WTC11 (cell line): Measurements from ENCODE around the gene CYP27C1. TPM values are rescaled to one million over a fixed set of nuclear protein-coding genes. Genes with fewer than 3 reads are reported as not detected.

Experiments
- ATAC-seq: fragments of 200-7000 bp; cut with Tn5 transposase; 2 replicates; pipeline ENCODE4 v1.10.0; 2021; ENCODE audit warnings: mild to moderate bottlenecking, moderate library complexity
- CTCF ChIA-PET: fragments of 300-600 bp; sonication (Branson Sonifier 250); formaldehyde crosslinking; loops from one replicate; lab custom pipeline; 2021; ENCODE audit warnings: antibody characterized with exemption; lab: Charles Lee
- POLR2A ChIA-PET: fragments of 350-600 bp; sonication (Branson Sonifier 250); formaldehyde crosslinking; loops from one replicate; lab custom pipeline; 2021; ENCODE audit warnings: antibody characterized with exemption; lab: Charles Lee
- DNase-seq: peaks from one replicate; pipeline ENCODE4 v3.0.0; 2021; ENCODE audit warnings: low spot score
- H3K27ac Mint-ChIP-seq: 2 replicates; pipeline ENCODE4 v1.8.0; 2021; ENCODE audit warnings: mixed read lengths
- H3K27me3 Mint-ChIP-seq: 2 replicates; pipeline ENCODE4 v1.8.0; 2021; ENCODE audit warnings: low read depth, mild to moderate bottlenecking, moderate library complexity, mixed read lengths
- H3K36me3 Mint-ChIP-seq: 2 replicates; pipeline ENCODE4 v1.8.0; 2021; ENCODE audit warnings: mixed read lengths
- H3K4me1 Mint-ChIP-seq: 2 replicates; pipeline ENCODE4 v1.8.0; 2022; ENCODE audit warnings: mixed read lengths
- H3K4me3 Mint-ChIP-seq: 2 replicates; pipeline ENCODE4 v1.8.0; 2021; ENCODE audit warnings: mild to moderate bottlenecking, moderate library complexity, mixed read lengths
- H3K9me3 Mint-ChIP-seq: 2 replicates; pipeline ENCODE4 v1.8.0; 2021; ENCODE audit warnings: mixed read lengths
- AFF4 ChIP-seq: sonication (generic); formaldehyde crosslinking; IDR thresholded peaks from 2 replicates; pipeline ENCODE4 v1.8.1; 2023; ENCODE audit warnings: mild to moderate bottlenecking, missing genetic modification reagents, borderline replicate concordance
- CREM ChIP-seq: sonication (generic); formaldehyde crosslinking; IDR thresholded peaks from 2 replicates; pipeline ENCODE4 v1.8.1; 2022; ENCODE audit warnings: mild to moderate bottlenecking, missing genetic modification reagents, moderate library complexity
- GTF2I ChIP-seq: fragments of 250-450 bp; sonication (Bioruptor Pico); conservative IDR thresholded peaks from 2 replicates; pipeline ENCODE4 v1.4.0; 2021; ENCODE audit warnings: mild to moderate bottlenecking
- IRF2 ChIP-seq: sonication (generic); formaldehyde crosslinking; IDR thresholded peaks from 2 replicates; pipeline ENCODE4 v1.8.0; 2022; ENCODE audit warnings: low read depth, missing genetic modification reagents, borderline replicate concordance
- NFATC4 ChIP-seq: fragments of 250-450 bp; sonication (Bioruptor Pico); IDR thresholded peaks from 2 replicates; pipeline ENCODE4 v1.9.0; 2021; ENCODE audit warnings: mild to moderate bottlenecking
- NR1H2 ChIP-seq: sonication (generic); formaldehyde crosslinking; IDR thresholded peaks from 2 replicates; pipeline ENCODE4 v1.9.0; 2021; ENCODE audit warnings: mild to moderate bottlenecking, moderate library complexity, missing genetic modification reagents
- RORB ChIP-seq: fragments of 250-450 bp; sonication (Bioruptor Pico); IDR thresholded peaks from 2 replicates; pipeline ENCODE4 v1.9.0; 2021; ENCODE audit warnings: mild to moderate bottlenecking
- ZBTB43 ChIP-seq: sonication (generic); formaldehyde crosslinking; IDR thresholded peaks from 2 replicates; pipeline ENCODE4 v1.8.1; 2023; ENCODE audit warnings: mild to moderate bottlenecking, missing genetic modification reagents
- ZNF138 ChIP-seq: sonication (generic); formaldehyde crosslinking; conservative IDR thresholded peaks from 2 replicates; pipeline ENCODE4 v1.8.1; 2022; ENCODE audit warnings: mild to moderate bottlenecking, moderate library complexity, missing genetic modification reagents
- ZNF512 ChIP-seq: sonication (generic); formaldehyde crosslinking; IDR thresholded peaks from 2 replicates; pipeline ENCODE4 v1.8.1; 2022; ENCODE audit warnings: missing genetic modification reagents, borderline replicate concordance
- total RNA-seq: library from RNA; stranded (reverse); gene quantifications from 3 replicates; pipeline ENCODE4 v1.2.3, GENCODE V29; 2021
- TF ChIP-seq, protein P1 (sequence below): sonication (generic); formaldehyde crosslinking; IDR thresholded peaks from 2 replicates; pipeline ENCODE4 v1.8.1; 2022; ENCODE audit warnings: mild to moderate bottlenecking, missing genetic modification reagents, moderate library complexity, borderline replicate concordance
- TF ChIP-seq, protein P2 (sequence below): sonication (generic); formaldehyde crosslinking; IDR thresholded peaks from 2 replicates; pipeline ENCODE4 v1.8.1; 2022; ENCODE audit warnings: low read depth, mild to moderate bottlenecking, moderate library complexity, missing genetic modification reagents, borderline replicate concordance

The CYP27C1 gene
- total RNA-seq, 1 experiment from 2014 or later, result 2.4 TPM

DNA sequence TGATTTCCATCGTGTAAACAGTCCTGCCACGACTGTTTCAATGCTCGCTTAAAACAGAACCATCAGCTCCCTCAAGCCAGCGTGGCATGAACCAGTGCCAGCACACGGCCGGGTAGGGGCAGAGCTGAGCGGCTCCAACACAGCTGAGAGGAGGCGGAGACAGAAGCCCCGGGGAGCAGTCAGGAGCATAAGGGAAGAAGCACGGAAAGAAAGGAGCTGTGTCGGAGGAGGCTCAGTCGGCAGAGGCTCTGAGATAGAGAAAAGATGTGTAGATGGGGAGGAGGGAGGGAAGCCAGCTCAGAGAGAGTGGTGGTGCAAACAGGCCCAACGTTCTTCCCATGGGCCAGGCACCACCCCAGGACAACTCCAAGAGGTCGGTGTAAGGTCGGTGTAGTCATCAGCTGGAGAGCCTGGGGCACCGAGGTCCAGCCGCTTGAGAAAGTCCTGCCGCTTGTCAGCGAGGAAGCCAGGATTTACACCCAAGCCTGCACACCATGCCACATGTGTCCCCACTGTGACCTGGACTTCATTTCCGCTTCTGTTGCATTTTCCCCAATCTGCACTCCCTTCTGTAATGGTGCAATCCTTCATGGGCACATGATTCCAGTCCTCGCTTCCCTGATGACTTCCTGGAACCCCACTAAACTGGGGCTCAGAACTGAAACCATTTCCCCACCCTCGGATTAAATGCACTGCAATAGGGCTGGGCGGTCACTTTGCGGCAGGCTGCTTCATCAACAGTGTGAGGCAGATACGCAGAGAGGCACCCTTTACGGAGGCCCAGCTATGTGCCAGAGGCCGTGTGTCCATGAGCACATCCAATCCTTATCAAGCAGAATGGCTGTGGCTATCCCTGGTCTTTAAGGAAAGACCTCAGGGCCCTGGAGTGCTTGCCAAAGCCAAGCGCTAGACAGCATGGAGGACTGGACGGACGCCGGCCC lies 43.5 kb downstream of the CYP27C1 start (continued):
- TF ChIP-seq CREM (CRISPR knock-in tag), result no peak
- TF ChIP-seq GTF2I, result no peak
- TF ChIP-seq ZNF512 (CRISPR knock-in tag), result no peak
- TF ChIP-seq ZBTB43 (CRISPR knock-in tag), result no peak
- TF ChIP-seq, all 79 proteins: peak for 0

- ATAC-seq (no peak), DNase-seq (no peak)
- Mint-ChIP-seq H3K27me3 (no peaks in the 10 kb centered on the region; the same call in 1 of the 2 replicates), H3K4me3 (no peak overlapping the region), H3K4me1 (peaks cover 6% of the 10 kb centered on the region), H3K27ac (no peak overlapping the region), H3K9me3 (peaks cover 23% of the 10 kb centered on the region), H3K36me3 (peaks cover 16% of the 10 kb centered on the region)
- CTCF ChIA-PET, result interaction anchor here (0.6 to 3.8 kb wide), 6 partner anchors 10 to 107 kb away, joined by 3 to 34 read pairs (median 4); no protein-coding TSS in a partner anchor
- POLR2A ChIA-PET, result interaction anchor here (0.6 kb wide), 1 partner anchor 93 kb away, joined by 3 read pairs; no protein-coding TSS in a partner anchor
- TF ChIP-seq RORB (CRISPR knock-in tag), result no peak
- TF ChIP-seq IRF2, result no peak
- TF ChIP-seq NFATC4, result no peak
- no peak for TF ChIP-seq AFF4 (CRISPR knock-in tag)
- no peak for TF ChIP-seq NR1H2 (CRISPR knock-in tag)
- TF ChIP-seq, protein P1, sequence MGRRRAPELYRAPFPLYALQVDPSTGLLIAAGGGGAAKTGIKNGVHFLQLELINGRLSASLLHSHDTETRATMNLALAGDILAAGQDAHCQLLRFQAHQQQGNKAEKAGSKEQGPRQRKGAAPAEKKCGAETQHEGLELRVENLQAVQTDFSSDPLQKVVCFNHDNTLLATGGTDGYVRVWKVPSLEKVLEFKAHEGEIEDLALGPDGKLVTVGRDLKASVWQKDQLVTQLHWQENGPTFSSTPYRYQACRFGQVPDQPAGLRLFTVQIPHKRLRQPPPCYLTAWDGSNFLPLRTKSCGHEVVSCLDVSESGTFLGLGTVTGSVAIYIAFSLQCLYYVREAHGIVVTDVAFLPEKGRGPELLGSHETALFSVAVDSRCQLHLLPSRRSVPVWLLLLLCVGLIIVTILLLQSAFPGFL (CRISPR knock-in tag), result no peak
- TF ChIP-seq, protein P2, sequence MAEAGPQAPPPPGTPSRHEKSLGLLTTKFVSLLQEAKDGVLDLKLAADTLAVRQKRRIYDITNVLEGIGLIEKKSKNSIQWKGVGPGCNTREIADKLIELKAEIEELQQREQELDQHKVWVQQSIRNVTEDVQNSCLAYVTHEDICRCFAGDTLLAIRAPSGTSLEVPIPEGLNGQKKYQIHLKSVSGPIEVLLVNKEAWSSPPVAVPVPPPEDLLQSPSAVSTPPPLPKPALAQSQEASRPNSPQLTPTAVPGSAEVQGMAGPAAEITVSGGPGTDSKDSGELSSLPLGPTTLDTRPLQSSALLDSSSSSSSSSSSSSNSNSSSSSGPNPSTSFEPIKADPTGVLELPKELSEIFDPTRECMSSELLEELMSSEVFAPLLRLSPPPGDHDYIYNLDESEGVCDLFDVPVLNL, result no peak
- TF ChIP-seq ZNF138 (CRISPR knock-in tag), result no peak
Measured at GRCh38 chr2:127175751-127176354, 44.2 kb downstream of the CYP27C1 start.
